B cell (primary cell): ENCODE measurements around the gene PLEKHA7. TPM values are rescaled to one million over a fixed set of nuclear protein-coding genes. Genes with fewer than 3 reads are reported as not detected.

Experiments
- ATAC-seq: fragments of 200-7000 bp; cut with Tn5 transposase; one replicate; pipeline ENCODE4 v1.10.0; 2021; ENCODE audit warnings: low read depth, mild to moderate bottlenecking, moderate number of reproducible peaks, moderate library complexity
- CTCF ChIA-PET: fragments of 350-600 bp; sonication (Branson Sonifier 250); formaldehyde crosslinking; loops from one replicate; lab custom pipeline; 2021; ENCODE audit warnings: antibody characterized with exemption, inconsistent platforms; lab: Charles Lee
- POLR2A ChIA-PET: fragments of 350-600 bp; sonication (Branson Sonifier 250); formaldehyde crosslinking; loops from one replicate; lab custom pipeline; 2021; ENCODE audit warnings: antibody characterized with exemption; lab: Charles Lee
- DNase-seq: peaks from one replicate; pipeline ENCODE4 v3.0.0; 2013
- H2AFZ ChIP-seq: 2 replicates; pipeline ENCODE4 v1.6.1; 2012; ENCODE audit warnings: mild to moderate bottlenecking, low read depth, low read length; ENCODE audit not compliant: insufficient read depth, poor library complexity, severe bottlenecking
- H3K27ac ChIP-seq, 2 donors: 1 replicate in 1 of 2; 2 replicates in 1 of 2; pipeline ENCODE4 v1.5.1; 2012 to 2013; ENCODE audit warnings: low read length in 2 of 2, mild to moderate bottlenecking in 2 of 2, moderate library complexity in 1 of 2
- H3K27me3 ChIP-seq, 4 experiments: fragments of 200-600 bp in 1 of 4; sonication (generic) in 1 of 4; replicated peaks in 1 of 4; 1 replicate in 2 of 4; 2 replicates in 2 of 4; pipeline versions ENCODE4 v1.6.1 to v1.7.0; 2013 to 2016; ENCODE audit warnings: low read length in 3 of 4, mild to moderate bottlenecking in 2 of 4, mixed read lengths in 1 of 4, moderate library complexity in 1 of 4; ENCODE audit not compliant: insufficient read depth in 4 of 4, control insufficient read depth in 3 of 4; ENCODE audit errors: control extremely low read depth in 1 of 4
- H3K36me3 ChIP-seq, 2 experiments: replicated peaks in 1 of 2; 1 replicate in 1 of 2; 2 replicates in 1 of 2; pipeline versions ENCODE4 v1.6.1 to v1.7.1; 2013; ENCODE audit warnings: low read length in 1 of 2; ENCODE audit not compliant: insufficient read depth in 2 of 2, control insufficient read depth in 1 of 2; ENCODE audit errors: control extremely low read depth in 1 of 2, extremely low read depth in 1 of 2
- H3K4me1 ChIP-seq, 2 donors: fragments of 200-600 bp in 1 of 2; sonication (generic) in 1 of 2; 1 replicate in 1 of 2; 2 replicates in 1 of 2; pipeline versions ENCODE4 v1.5.1 to v1.6.1; 2013 to 2017; ENCODE audit warnings: low read length in 2 of 2; ENCODE audit not compliant: control insufficient read depth in 2 of 2, insufficient read depth in 2 of 2
- H3K4me2 ChIP-seq: replicated peaks from 2 replicates; pipeline ENCODE3; 2012; ENCODE audit warnings: mild to moderate bottlenecking, low read depth, low read length; ENCODE audit not compliant: poor library complexity, severe bottlenecking
- H3K4me3 ChIP-seq, 5 experiments: fragments of 200-600 bp in 1 of 5; sonication (generic) in 1 of 5; 1 replicate in 3 of 5; 2 replicates in 2 of 5; pipeline versions ENCODE4 v1.5.1 to v1.7.0; 2011 to 2016; ENCODE audit warnings: low read length in 4 of 5, mild to moderate bottlenecking in 4 of 5, low read depth in 2 of 5, control low read depth in 1 of 5, moderate library complexity in 1 of 5; ENCODE audit not compliant: insufficient read depth in 1 of 5; ENCODE audit errors: control extremely low read depth in 1 of 5, extremely low read depth in 1 of 5
- H3K79me2 ChIP-seq: fragments of 200-600 bp; sonication (generic); one replicate; pipeline ENCODE4 v1.6.0; 2016; ENCODE audit warnings: low read length; ENCODE audit not compliant: control insufficient read depth, insufficient read depth
- H3K9ac ChIP-seq: fragments of 200-600 bp; sonication (generic); 2 replicates; pipeline ENCODE4 v1.6.1; 2017; ENCODE audit warnings: mild to moderate bottlenecking, low read length, moderate library complexity
- H3K9me3 ChIP-seq, 3 donors: one replicate each; pipeline versions ENCODE4 v1.6.1 to v1.7.1; 2013; ENCODE audit warnings: low read length in 2 of 3; ENCODE audit not compliant: control insufficient read depth in 2 of 3, insufficient read depth in 1 of 3; ENCODE audit errors: control extremely low read depth in 1 of 3
- H4K20me1 ChIP-seq: 2 replicates; pipeline ENCODE4 v1.6.0; 2012; ENCODE audit warnings: mild to moderate bottlenecking, low read length; ENCODE audit not compliant: insufficient read depth, control insufficient read depth, poor library complexity, severe bottlenecking
- H3K27ac Mint-ChIP-seq: one replicate; pipeline ENCODE4 v1.8.0; 2021; ENCODE audit warnings: mixed read lengths
- H3K27me3 Mint-ChIP-seq: one replicate; pipeline ENCODE4 v1.8.0; 2021; ENCODE audit warnings: mixed read lengths
- H3K4me1 Mint-ChIP-seq: one replicate; pipeline ENCODE4 v1.8.0; 2021; ENCODE audit warnings: mixed read lengths
- H3K4me3 Mint-ChIP-seq: one replicate; pipeline ENCODE4 v1.8.0; 2021; ENCODE audit warnings: mixed read lengths
- H3K9me3 Mint-ChIP-seq: one replicate; pipeline ENCODE4 v1.8.0; 2022; ENCODE audit warnings: mixed read lengths; ENCODE audit not compliant: insufficient read depth
- EZH2 ChIP-seq: IDR thresholded peaks from 2 replicates; pipeline ENCODE4 v1.6.1; 2012; ENCODE audit warnings: borderline replicate concordance, low read depth, mild to moderate bottlenecking, moderate library complexity, low read length; ENCODE audit not compliant: insufficient read depth, poor library complexity, severe bottlenecking
- WGBS: methylation state at CpG from one replicate; pipeline ENCODE4 v1.1.5; 2013; ENCODE audit warnings: missing lambda C conversion rate; ENCODE audit not compliant: insufficient coverage; 5-methylcytosine and 5-hydroxymethylcytosine counted together
- intact Hi-C: fragments of 100-400 bp; cut with micrococcal nuclease; formaldehyde crosslinking; loops from one replicate; pipeline ENCODE4 v1.10.0; 2022
- polyA plus RNA-seq: library from polyadenylated mRNA; depleted of rRNA; stranded (reverse); fragments of >200 nt; gene quantifications from 2 replicates; pipeline ENCODE4 v1.2.3, GENCODE V29; 2012
- total RNA-seq, 2 donors: library from RNA; stranded (reverse); fragments of 120-200 nt in 1 of 2; gene quantifications; 1 replicate in 1 of 2; 2 replicates in 1 of 2; pipeline versions ENCODE4 v1.2.3 to v1.2.4, GENCODE V29; 2013 to 2022
- TF ChIP-seq, protein P1 (sequence below): fragments of 200-600 bp; IDR thresholded peaks from one replicate; pipeline ENCODE4 v1.8.0; 2022; ENCODE audit warnings: antibody characterized with exemption, mild to moderate bottlenecking

Gene PLEKHA7
- total and polyA plus RNA-seq, 2 donors (not counting 1 experiment from before 2014, with no cell fraction given) = 1.7 to 8.2 TPM

DNA sequence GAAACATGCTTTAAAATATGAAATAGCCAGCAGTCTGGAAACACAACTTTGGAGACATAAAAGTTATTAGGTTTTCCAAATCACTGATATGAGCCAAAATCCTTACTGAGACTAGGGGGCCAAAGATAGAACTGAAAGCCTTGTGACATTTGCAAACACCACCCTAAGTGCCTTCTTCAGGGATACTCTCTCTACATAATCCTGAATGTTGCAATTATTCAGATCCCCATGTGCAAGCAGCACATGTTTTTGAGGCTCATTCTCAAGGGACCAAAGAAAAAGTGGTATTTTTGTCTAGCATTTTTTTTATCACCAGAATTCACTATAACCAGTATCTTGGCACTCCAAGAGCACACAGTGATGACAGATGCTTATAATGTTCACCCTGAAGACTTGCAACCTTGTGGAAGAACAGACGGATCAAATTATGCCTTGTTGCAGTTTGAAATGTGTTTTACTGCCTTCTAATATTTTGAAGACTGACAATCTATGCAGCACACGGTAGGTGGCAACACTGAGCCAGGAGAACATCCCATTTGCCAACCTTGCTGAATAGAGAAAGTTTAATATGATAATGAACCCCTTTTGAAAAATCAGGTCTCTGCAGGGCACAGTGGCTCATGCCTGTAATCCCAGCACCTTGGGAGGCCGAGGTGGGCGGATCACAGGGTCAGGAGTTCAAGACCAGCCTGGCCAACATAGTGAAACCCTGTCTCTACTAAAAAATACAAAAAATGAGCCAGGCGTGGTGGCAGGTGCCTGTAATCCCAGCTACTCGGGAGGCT is 78.5 kb downstream of the PLEKHA7 start:
- Mint-ChIP-seq H3K4me1 (no peaks in the 10 kb centered on the region), H3K27me3 (peaks cover 12% of the 10 kb centered on the region), H3K4me3 (no peak overlapping the region), H3K27ac (no peak overlapping the region), H3K9me3 (no peaks in the 10 kb centered on the region)
- Histone ChIP-seq H3K4me1 (no peaks in the 10 kb centered on the region), H3K36me3 (no peaks in the 10 kb centered on the region), H3K79me2 (no peaks in the 10 kb centered on the region), H3K9ac (no peak overlapping the region), H3K27ac (no peak overlapping the region), H3K4me3 (no peak overlapping the region), H3K4me2 (no peak overlapping the region), H3K9me3 (no peaks in the 10 kb centered on the region), H2AFZ (no peak overlapping the region), H4K20me1 (no peaks in the 10 kb centered on the region), H3K27me3 (peaks cover 0 to 1% (median 0%) of the 10 kb centered on the region in 4 experiments)
- intact Hi-C loops = loop anchor here (1.0 kb wide), 1 partner anchor 128 kb away; no protein-coding TSS in a partner anchor
- ChIA-PET POLR2A (no interaction called here), CTCF (interaction anchor here (0.9 to 2.0 kb wide), 2 partner anchors 11 to 128 kb away, joined by 3 to 5 read pairs; no protein-coding TSS in a partner anchor)
- WGBS = 41% methylated on average over 4 of the region's 6 CpGs
- no peak for TF ChIP-seq EZH2
- TF ChIP-seq, protein P1, sequence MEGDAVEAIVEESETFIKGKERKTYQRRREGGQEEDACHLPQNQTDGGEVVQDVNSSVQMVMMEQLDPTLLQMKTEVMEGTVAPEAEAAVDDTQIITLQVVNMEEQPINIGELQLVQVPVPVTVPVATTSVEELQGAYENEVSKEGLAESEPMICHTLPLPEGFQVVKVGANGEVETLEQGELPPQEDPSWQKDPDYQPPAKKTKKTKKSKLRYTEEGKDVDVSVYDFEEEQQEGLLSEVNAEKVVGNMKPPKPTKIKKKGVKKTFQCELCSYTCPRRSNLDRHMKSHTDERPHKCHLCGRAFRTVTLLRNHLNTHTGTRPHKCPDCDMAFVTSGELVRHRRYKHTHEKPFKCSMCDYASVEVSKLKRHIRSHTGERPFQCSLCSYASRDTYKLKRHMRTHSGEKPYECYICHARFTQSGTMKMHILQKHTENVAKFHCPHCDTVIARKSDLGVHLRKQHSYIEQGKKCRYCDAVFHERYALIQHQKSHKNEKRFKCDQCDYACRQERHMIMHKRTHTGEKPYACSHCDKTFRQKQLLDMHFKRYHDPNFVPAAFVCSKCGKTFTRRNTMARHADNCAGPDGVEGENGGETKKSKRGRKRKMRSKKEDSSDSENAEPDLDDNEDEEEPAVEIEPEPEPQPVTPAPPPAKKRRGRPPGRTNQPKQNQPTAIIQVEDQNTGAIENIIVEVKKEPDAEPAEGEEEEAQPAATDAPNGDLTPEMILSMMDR = peak; percentile 49
- ATAC-seq (no peak), DNase-seq (peak; percentile 23)
